Activated naive CD8-positive, alpha-beta T cell treated with anti-CD3 and anti-CD28 coated beads, Interleukin-2, amount 10 ng/mL, durations not matched to agents 7 days and 5 days (primary cell): ENCODE data around the gene GSTM1. TPM values are rescaled to one million over a fixed set of nuclear protein-coding genes. Genes with fewer than 3 reads are reported as not detected.
A peak's percentile ranks its signal among the peaks of the same experiment; 100 is the strongest.
"Not testable (repeated sequence)": the region's sequence is repeated elsewhere in the genome, so short reads cannot be mapped to it uniquely, and the experiment has no call there.

Experiments used
- ATAC-seq: fragments of 150-1000 bp; cut with Tn5 transposase; one replicate; pipeline ENCODE4 v1.10.0; 2021; ENCODE audit warnings: low read depth, moderate library complexity
- POLR2A ChIA-PET: fragments of 350-600 bp; sonication (Branson Sonifier 250); formaldehyde crosslinking; loops from one replicate; lab custom pipeline; 2021; ENCODE audit warnings: antibody characterized with exemption; lab: Charles Lee
- DNase-seq: peaks from one replicate; pipeline ENCODE4 v3.0.0; 2021
- H3K27ac Mint-ChIP-seq: one replicate; pipeline ENCODE4 v1.8.0; 2022; ENCODE audit warnings: mild to moderate bottlenecking, mixed read lengths
- H3K27me3 Mint-ChIP-seq: one replicate; pipeline ENCODE4 v1.8.0; 2022; ENCODE audit warnings: mild to moderate bottlenecking, moderate library complexity, mixed read lengths
- H3K36me3 Mint-ChIP-seq: one replicate; pipeline ENCODE4 v1.8.0; 2021; ENCODE audit warnings: mild to moderate bottlenecking, mixed read lengths
- H3K4me1 Mint-ChIP-seq: one replicate; pipeline ENCODE4 v1.8.0; 2021; ENCODE audit warnings: mixed read lengths
- H3K4me3 Mint-ChIP-seq: one replicate; pipeline ENCODE4 v1.8.0; 2022; ENCODE audit warnings: mild to moderate bottlenecking, moderate library complexity, mixed read lengths
- H3K9me3 Mint-ChIP-seq: one replicate; pipeline ENCODE4 v1.8.0; 2021; ENCODE audit warnings: mixed read lengths
- total RNA-seq, 2 experiments: library from RNA; stranded (reverse); gene quantifications; one replicate each; pipeline ENCODE4 v1.2.3, GENCODE V29; 2021

The GSTM1 gene
- total RNA-seq, 2 experiments from 2014 or later = not detected

DNA sequence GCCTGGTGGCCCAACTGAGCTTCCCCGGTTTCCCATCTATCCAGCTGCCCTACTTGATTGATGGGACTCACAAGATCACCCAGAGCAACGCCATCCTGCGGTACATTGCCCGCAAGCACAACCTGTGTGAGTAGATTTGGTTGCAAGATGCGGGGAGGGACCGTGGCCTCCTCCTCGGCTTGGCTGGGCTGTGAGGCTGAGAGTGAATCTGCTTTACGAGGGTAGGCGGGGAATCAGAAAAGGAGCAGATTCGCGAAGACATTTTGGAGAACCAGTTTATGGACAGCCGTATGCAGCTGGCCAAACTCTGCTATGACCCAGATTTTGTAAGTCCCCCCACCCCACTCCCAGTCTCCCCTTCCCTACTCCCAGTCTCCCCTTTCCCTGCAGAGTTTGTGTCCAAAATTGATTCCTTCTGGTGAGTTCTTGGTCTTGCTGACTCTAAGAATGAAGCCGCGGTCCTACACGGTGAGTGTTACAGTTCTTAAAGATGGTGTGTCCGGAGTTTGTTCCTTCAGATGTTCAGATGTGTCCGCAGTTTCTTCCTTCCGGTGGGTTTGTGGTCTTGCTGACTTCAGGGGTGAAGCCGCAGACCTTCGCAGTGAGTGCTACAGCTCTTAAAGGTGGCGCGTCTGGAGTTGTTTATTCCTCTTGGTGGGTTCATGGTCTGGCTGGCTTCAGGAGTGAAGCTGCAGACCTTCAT lies 18.2 kb upstream of the GSTM1 start:
- POLR2A ChIA-PET = interaction anchor here (1.0 kb wide), 1 partner anchor 121 kb away, joined by 3 read pairs; the partner anchor contains the start of gene GNAI3
- H3K27ac Mint-ChIP-seq = peak overlapping the region; percentile 73
- no peak for DNase-seq
- no peaks in the 10 kb centered on the region for H3K9me3 Mint-ChIP-seq
- H3K36me3 Mint-ChIP-seq = peaks cover 2% of the 10 kb centered on the region
- peaks cover 19% of the 10 kb centered on the region for H3K4me1 Mint-ChIP-seq
- no peak for ATAC-seq
- H3K4me3 Mint-ChIP-seq = peak overlapping the region; percentile 71
- H3K27me3 Mint-ChIP-seq = no peaks in the 10 kb centered on the region

DNA sequence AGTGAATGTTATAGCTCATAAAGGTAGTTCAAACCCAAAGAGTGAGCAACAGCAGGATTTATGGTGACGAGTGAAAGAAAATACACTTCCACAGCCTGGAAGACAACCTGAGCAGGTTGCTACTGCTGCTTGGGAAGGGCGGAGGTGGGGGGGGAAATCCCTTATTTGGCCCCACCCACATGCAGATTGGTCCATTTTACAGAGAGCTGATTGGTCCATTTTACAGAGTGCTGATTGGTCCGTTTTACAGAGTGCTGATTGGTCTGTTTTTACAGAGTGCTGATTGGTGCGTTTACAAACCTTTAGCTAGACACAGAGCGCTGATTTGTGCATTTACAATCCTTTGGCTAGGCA lies 17.7 kb upstream of the GSTM1 start:
- not testable (repeated sequence) for H3K27me3 Mint-ChIP-seq, H3K36me3 Mint-ChIP-seq, H3K9me3 Mint-ChIP-seq, DNase-seq, ATAC-seq
- Mint-ChIP-seq H3K4me1 (peaks cover 19% of the 10 kb centered on the region), H3K27ac (peak overlapping the region; percentile 73), H3K4me3 (peak overlapping the region; percentile 71)
- POLR2A ChIA-PET = interaction anchor here (1.0 kb wide), 1 partner anchor 122 kb away, joined by 3 read pairs; the partner anchor contains the start of gene GNAI3

DNA sequence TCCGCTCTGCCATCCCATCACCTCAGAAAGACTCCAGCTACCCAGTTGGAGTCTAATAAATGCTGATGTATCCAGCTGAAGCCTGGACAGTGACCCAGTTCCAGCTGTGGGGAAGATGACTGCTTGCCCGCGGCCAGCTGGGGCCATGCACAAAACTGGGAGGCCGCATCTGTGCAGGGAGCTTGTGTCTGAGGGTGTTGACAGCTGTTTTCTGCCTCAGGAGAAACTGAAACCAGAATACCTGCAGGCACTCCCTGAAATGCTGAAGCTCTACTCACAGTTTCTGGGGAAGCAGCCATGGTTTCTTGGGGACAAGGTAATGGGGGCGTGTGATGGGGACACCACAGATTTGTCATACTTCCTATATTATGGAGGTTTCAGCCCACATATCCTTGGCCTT lies 16.6 kb upstream of the GSTM1 start:
- Mint-ChIP-seq H3K4me1 (peaks cover 19% of the 10 kb centered on the region), H3K27ac (no peak overlapping the region), H3K27me3 (no peaks in the 10 kb centered on the region), H3K36me3 (peaks cover 2% of the 10 kb centered on the region), H3K9me3 (no peaks in the 10 kb centered on the region), H3K4me3 (no peak overlapping the region)
- no peak for ATAC-seq
- POLR2A ChIA-PET = interaction anchor here (0.9 kb wide), 1 partner anchor 10 kb away, joined by 3 read pairs; no protein-coding TSS in a partner anchor
- no peak for DNase-seq

DNA sequence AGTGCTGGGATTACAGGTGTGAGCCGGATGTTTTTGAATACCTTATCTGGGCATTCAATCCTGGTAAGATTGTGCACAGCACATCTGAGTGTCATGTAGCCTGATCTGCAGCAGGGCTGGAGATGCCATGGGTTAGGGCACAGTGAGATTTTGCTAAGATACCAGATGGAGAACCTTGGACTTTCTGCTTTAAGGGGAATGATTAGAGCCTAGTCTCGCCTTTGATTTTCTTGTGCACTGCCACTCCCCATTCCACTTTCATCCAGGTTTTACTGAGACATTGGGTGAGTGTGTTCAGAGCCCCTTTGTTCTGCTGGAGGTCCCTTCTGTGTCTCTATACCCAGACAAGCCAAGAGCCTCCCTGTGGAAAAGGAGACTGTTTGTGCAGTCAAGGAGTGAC lies 13.8 kb upstream of the GSTM1 start:
- H3K4me1 Mint-ChIP-seq = peaks cover 12% of the 10 kb centered on the region
- ATAC-seq, H3K27ac Mint-ChIP-seq, DNase-seq, H3K9me3 Mint-ChIP-seq, H3K4me3 Mint-ChIP-seq, H3K27me3 Mint-ChIP-seq, H3K36me3 Mint-ChIP-seq, POLR2A ChIA-PET: not testable (repeated sequence)

DNA sequence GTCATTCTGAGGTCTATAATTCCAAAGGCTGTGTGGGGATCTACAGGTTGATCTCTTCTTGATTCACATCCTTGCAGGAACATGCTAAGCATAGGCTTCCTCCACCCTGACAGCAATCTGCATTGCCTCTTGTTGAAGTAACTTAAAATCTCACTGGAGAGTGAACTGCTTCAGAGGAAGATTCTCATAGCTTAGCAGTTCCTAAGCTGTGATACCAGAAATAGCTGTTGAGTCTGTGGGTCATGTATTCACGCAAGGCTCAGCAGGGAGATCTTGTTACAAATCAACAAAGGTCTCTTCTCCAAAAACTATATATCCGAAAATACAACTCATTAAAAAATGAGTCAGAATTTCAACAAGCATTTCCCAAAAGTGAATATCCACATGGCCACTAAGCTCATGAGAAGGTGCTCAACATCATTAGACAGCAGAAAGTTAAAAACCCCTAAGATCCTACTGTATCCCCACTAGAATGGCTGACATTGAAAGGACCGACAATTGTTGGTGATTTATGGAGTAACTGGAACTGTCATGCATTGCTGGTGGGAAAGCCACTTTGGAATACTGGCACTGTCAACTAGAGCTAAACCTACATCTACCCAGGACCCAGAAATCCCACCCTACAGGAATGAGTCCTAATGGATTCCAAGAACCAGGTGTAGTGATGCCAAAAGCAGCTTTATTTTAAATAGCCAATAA lies 10.8 kb upstream of the GSTM1 start:
- H3K27me3 Mint-ChIP-seq, POLR2A ChIA-PET, H3K9me3 Mint-ChIP-seq, H3K27ac Mint-ChIP-seq, H3K4me3 Mint-ChIP-seq, DNase-seq, H3K4me1 Mint-ChIP-seq, H3K36me3 Mint-ChIP-seq, ATAC-seq: not testable (repeated sequence)

DNA sequence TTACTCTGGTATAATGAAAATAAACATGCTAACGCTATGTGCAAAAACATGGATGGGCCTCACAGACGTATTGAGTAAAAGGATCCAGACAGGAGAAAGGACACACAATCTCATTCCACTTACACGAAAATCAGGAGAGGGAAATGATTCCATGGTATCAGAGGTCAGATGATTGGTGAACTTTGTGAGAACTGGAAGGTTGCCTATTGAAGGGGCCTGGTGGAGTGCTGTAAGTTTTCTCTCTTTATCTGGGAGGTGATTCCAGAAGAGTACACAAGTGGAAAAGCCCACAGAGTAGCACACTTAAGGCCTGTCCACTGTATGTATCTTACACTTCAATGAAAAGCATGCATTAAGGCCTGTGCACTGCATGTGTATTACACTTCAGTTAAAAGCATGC lies 10.2 kb upstream of the GSTM1 start:
- no peaks in the 10 kb centered on the region for H3K9me3 Mint-ChIP-seq
- H3K4me1 Mint-ChIP-seq = no peaks in the 10 kb centered on the region
- DNase-seq = no peak
- no peak for ATAC-seq
- POLR2A ChIA-PET = no interaction called here
- H3K36me3 Mint-ChIP-seq = no peaks in the 10 kb centered on the region
- no peak overlapping the region for H3K4me3 Mint-ChIP-seq
- no peaks in the 10 kb centered on the region for H3K27me3 Mint-ChIP-seq
- H3K27ac Mint-ChIP-seq = no peak overlapping the region

DNA sequence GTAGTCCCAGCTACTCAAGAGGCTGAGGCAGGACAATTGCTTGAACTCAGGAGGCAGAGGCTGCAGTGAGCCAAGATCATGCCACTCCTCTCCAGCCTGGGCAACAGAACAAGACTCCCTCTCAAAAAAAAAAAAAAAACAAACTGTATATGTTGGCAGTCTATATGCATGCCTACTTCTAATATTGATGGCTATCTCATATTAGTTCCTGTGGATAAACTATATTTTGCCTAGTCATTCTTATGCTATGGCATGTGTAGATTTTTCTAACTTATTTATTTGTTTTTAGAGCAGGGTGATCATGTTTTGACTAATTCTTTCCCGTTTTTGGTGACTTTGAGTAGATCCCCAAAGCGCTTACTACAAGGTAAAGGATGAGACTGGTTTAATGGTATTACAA lies 9.0 kb upstream of the GSTM1 start:
- H3K4me3 Mint-ChIP-seq, H3K4me1 Mint-ChIP-seq, H3K9me3 Mint-ChIP-seq, ATAC-seq, H3K27ac Mint-ChIP-seq, H3K27me3 Mint-ChIP-seq, POLR2A ChIA-PET, DNase-seq, H3K36me3 Mint-ChIP-seq: not testable (repeated sequence)

DNA sequence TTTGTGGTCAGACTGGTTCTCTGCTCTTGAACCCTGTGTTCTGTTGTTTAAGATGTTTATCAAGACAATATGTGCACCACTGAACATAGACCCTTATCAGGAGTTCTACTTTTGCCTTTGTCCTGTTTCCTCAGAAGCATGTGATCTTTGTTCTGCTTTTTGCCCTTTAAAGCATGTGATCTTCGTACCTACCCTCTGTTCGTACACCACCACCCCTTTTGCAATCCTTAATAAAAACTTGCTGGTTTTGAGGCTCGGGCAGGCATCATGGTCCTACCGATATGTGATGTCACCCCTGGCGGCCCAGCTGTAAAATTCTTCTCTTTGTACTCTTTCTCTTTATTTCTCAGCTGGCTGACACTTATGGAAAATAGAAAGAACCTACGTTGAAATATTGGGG lies 2.8 kb upstream of the GSTM1 start:
- POLR2A ChIA-PET, H3K27me3 Mint-ChIP-seq, H3K9me3 Mint-ChIP-seq, ATAC-seq, H3K27ac Mint-ChIP-seq, H3K4me1 Mint-ChIP-seq, H3K4me3 Mint-ChIP-seq, H3K36me3 Mint-ChIP-seq, DNase-seq: not testable (repeated sequence)

DNA sequence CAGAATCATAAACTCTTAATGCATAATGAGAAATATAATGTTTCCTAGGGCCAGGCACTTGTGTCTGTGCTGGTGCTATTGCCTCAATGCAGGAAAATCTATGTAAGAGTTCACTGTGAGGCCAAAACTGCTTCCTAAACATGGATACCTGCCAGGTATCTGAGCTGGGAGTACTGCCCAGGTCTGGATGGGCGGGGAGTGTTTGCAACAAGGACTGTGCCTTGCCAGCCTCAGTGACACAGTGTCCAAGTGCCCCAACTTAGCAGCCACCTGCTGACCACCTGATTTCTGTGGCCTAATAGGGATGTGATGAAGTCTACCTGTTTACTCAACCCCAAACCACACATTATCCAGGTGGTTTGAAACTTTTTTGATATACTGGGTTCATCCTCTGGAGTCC lies 2.2 kb upstream of the GSTM1 start:
- ATAC-seq, H3K36me3 Mint-ChIP-seq, H3K27ac Mint-ChIP-seq, H3K9me3 Mint-ChIP-seq, H3K27me3 Mint-ChIP-seq, H3K4me3 Mint-ChIP-seq, H3K4me1 Mint-ChIP-seq, POLR2A ChIA-PET, DNase-seq: not testable (repeated sequence)

DNA sequence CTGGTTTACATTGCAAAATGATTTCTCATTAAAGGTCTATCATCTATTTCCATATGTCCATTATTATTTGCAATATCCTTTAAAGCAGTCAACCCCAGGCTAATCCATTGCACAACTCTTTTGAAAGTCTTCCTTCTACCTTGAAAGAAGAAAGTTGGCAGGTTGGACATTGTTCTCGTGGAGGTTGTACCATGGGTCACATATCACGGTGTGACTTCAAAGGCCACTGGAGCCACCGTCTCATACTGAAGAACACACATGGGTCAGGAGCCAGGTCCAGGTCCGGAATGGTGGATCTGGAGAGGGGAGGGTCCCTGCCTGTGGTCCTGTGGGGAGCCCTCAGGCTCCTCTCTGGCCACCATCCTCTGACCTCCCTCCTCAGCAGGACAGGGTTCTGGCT lies 1.7 kb upstream of the GSTM1 start:
- ATAC-seq, H3K36me3 Mint-ChIP-seq, POLR2A ChIA-PET, H3K9me3 Mint-ChIP-seq, DNase-seq, H3K27me3 Mint-ChIP-seq, H3K27ac Mint-ChIP-seq, H3K4me1 Mint-ChIP-seq, H3K4me3 Mint-ChIP-seq: not testable (repeated sequence)

DNA sequence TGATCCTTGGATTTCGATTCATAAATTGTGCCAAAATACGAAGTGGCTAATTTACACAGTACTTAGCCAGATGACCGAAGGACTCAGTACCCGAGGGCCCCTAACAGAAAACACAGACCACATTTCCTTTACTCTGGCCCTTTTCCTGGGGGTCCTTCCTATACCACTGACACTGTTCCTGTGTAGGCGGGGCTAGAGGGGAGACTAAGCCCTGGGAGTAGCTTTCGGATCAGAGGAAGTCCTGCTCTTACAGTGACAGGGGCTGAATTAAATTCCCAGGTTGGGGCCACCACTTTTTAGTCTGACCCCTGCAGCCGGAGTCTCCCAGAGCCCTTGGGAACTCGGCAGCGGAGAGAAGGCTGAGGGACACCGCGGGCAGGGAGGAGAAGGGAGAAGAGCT lies 508 bp upstream of the GSTM1 start:
- H3K27me3 Mint-ChIP-seq, DNase-seq, H3K4me1 Mint-ChIP-seq, ATAC-seq, H3K27ac Mint-ChIP-seq, H3K36me3 Mint-ChIP-seq, POLR2A ChIA-PET, H3K9me3 Mint-ChIP-seq, H3K4me3 Mint-ChIP-seq: not testable (repeated sequence)

DNA sequence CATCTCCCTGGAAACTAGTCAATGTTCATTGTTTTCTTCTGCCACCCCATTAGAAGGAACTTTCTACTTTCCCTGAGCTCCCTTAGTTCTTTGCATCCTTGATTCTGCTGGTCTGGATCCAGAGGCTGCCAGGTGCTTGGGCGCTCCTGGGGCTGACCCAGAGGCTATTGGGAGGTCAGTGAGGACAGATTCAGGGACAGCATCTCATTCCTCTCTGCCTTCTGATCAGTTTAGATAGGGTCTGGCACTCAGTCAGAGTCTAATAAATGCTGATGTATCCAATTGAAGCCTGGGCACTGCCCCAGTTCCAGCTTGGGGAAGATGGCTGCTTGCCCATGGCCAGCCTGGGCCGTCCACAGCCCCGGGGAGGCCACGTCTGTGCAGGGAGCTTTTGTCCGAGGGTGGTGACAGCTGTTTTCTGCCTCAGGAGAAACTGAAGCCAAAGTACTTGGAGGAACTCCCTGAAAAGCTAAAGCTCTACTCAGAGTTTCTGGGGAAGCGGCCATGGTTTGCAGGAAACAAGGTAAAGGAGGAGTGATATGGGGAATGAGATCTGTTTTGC lies 2.3 kb downstream of the GSTM1 start:
- H3K4me3 Mint-ChIP-seq = no peak overlapping the region
- no peak for DNase-seq
- H3K9me3 Mint-ChIP-seq = no peaks in the 10 kb centered on the region
- POLR2A ChIA-PET = no interaction called here
- no peaks in the 10 kb centered on the region for H3K4me1 Mint-ChIP-seq
- no peak overlapping the region for H3K27ac Mint-ChIP-seq
- ATAC-seq = no peak
- no peaks in the 10 kb centered on the region for H3K27me3 Mint-ChIP-seq
- H3K36me3 Mint-ChIP-seq = no peaks in the 10 kb centered on the region

DNA sequence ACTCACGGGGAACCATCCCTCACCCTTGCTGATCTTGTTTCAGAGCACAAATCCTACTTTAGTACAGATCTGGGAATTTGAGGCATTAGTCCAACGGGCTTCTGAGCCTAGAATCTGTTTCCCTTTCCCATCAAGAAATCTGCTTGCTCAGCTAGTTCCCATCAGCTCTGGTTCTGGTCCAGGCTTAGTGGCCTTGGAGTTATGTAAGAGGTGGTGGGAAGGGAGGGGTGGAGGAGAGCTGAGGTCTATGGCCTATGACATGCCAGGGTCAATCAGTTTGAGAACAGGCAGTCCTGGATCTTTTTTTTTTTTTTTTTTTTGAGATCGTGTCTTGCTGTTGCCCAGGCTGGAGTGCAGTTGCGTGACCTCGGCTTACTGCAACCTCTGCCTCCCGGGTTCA lies 4.1 kb downstream of the GSTM1 start:
- Mint-ChIP-seq H3K27ac (no peak overlapping the region), H3K4me3 (no peak overlapping the region), H3K9me3 (no peaks in the 10 kb centered on the region), H3K36me3 (no peaks in the 10 kb centered on the region), H3K4me1 (no peaks in the 10 kb centered on the region), H3K27me3 (no peaks in the 10 kb centered on the region)
- DNase-seq (no peak), ATAC-seq (no peak)
- POLR2A ChIA-PET = no interaction called here

DNA sequence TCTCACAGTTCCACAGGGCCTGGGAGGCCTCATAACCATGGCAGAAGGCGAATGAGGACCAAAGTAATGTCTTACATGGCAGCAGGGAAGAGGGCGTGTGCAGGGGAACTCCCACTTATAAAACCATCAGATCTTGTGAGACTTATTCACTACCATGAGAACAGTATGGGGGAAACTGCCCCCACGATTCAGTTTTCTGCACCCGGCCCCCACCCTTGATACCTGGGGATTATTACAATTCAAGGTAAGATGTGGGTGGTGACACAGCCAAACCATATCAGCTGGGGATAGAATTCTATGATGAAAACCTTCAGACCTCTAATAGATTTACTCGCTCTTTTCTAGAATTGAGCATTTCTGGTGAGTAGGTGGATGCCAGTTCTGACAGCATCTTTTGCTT lies 6.8 kb downstream of the GSTM1 start:
- H3K9me3 Mint-ChIP-seq, H3K27me3 Mint-ChIP-seq, H3K27ac Mint-ChIP-seq, H3K36me3 Mint-ChIP-seq, DNase-seq, H3K4me3 Mint-ChIP-seq, ATAC-seq, H3K4me1 Mint-ChIP-seq, POLR2A ChIA-PET: not testable (repeated sequence)
